HEK293T (cell line): ENCODE results near the gene BAZ2A.
"Not testable (repeated sequence)": the region's sequence is repeated elsewhere in the genome, so short reads cannot be mapped to it uniquely, and the experiment has no call there.

ENCODE experiments used
- CTCF ChIA-PET: fragments of 350-600 bp; formaldehyde crosslinking; extraction: SDS; loops from one replicate; lab custom pipeline; 2021; ENCODE audit warnings: antibody characterized with exemption, inconsistent platforms; lab: Yijun Ruan, JAX
- POLR2A ChIA-PET: fragments of 350-600 bp; formaldehyde crosslinking; extraction: SDS; loops from one replicate; lab custom pipeline; 2020; ENCODE audit warnings: antibody characterized with exemption, inconsistent platforms; lab: Yijun Ruan, JAX
- DNase-seq: peaks from one replicate; pipeline ENCODE4 v3.0.0; 2012; ENCODE audit warnings: mixed read lengths; ENCODE audit errors: extremely low spot score
- ARNT ChIP-seq: fragments of 450-650 bp; IDR thresholded peaks from 2 replicates; pipeline ENCODE4 v1.6.1; 2017; ENCODE audit warnings: mild to moderate bottlenecking
- BHLHE40 ChIP-seq: fragments of 450-650 bp; IDR thresholded peaks from 2 replicates; pipeline ENCODE4 v1.6.1; 2016; ENCODE audit warnings: mild to moderate bottlenecking, moderate library complexity, borderline replicate concordance
- CTBP1 ChIP-seq: fragments of 450-650 bp; IDR thresholded peaks from 2 replicates; pipeline ENCODE4 v1.6.1; 2016; ENCODE audit warnings: borderline replicate concordance
- ELF4 ChIP-seq: fragments of 450-650 bp; IDR thresholded peaks from 2 replicates; pipeline ENCODE4 v1.6.1; 2017; ENCODE audit warnings: antibody characterized with exemption
- FOXA1 ChIP-seq: fragments of 450-650 bp; IDR thresholded peaks from 2 replicates; pipeline ENCODE4 v1.6.1; 2016; ENCODE audit warnings: mild to moderate bottlenecking
- FOXK2 ChIP-seq: fragments of 450-650 bp; IDR thresholded peaks from 2 replicates; pipeline ENCODE4 v1.6.1; 2016; ENCODE audit warnings: mild to moderate bottlenecking
- FOXM1 ChIP-seq: fragments of 450-650 bp; IDR thresholded peaks from 2 replicates; pipeline ENCODE4 v1.6.1; 2017; ENCODE audit warnings: mild to moderate bottlenecking, borderline replicate concordance
- HDGF ChIP-seq: fragments of 450-650 bp; IDR thresholded peaks from 2 replicates; pipeline ENCODE4 v1.6.1; 2017; ENCODE audit warnings: antibody characterized with exemption, borderline replicate concordance
- L3MBTL2 ChIP-seq: fragments of 450-650 bp; conservative IDR thresholded peaks from 2 replicates; pipeline ENCODE4 v1.6.1; 2016; ENCODE audit warnings: mild to moderate bottlenecking
- LEF1 ChIP-seq: fragments of 450-650 bp; IDR thresholded peaks from 2 replicates; pipeline ENCODE4 v1.6.1; 2017; ENCODE audit warnings: mild to moderate bottlenecking, borderline replicate concordance
- NFRKB ChIP-seq: fragments of 450-650 bp; IDR thresholded peaks from 2 replicates; pipeline ENCODE4 v1.6.1; 2016; ENCODE audit warnings: mild to moderate bottlenecking, moderate library complexity
- SP1 ChIP-seq: fragments of 450-650 bp; IDR thresholded peaks from 2 replicates; pipeline ENCODE4 v1.6.1; 2017
- SUZ12 ChIP-seq: fragments of 450-650 bp; IDR thresholded peaks from 2 replicates; pipeline ENCODE4 v1.6.1; 2016; ENCODE audit warnings: mild to moderate bottlenecking
- TARDBP ChIP-seq: fragments of 450-650 bp; IDR thresholded peaks from 2 replicates; pipeline ENCODE4 v1.6.1; 2016
- ZNF384 ChIP-seq: fragments of 450-650 bp; IDR thresholded peaks from 2 replicates; pipeline ENCODE4 v1.6.1; 2016
- TF ChIP-seq, protein P1 (sequence below): fragments of 450-650 bp; IDR thresholded peaks from 2 replicates; pipeline ENCODE4 v1.6.1; 2016

BAZ2A gene

GRCh38 chr12:56668197-56668457 lies 38.0 kb upstream of the BAZ2A start:
- no peak for DNase-seq
- TF ChIP-seq NFRKB = no peak
- TF ChIP-seq, protein P1, sequence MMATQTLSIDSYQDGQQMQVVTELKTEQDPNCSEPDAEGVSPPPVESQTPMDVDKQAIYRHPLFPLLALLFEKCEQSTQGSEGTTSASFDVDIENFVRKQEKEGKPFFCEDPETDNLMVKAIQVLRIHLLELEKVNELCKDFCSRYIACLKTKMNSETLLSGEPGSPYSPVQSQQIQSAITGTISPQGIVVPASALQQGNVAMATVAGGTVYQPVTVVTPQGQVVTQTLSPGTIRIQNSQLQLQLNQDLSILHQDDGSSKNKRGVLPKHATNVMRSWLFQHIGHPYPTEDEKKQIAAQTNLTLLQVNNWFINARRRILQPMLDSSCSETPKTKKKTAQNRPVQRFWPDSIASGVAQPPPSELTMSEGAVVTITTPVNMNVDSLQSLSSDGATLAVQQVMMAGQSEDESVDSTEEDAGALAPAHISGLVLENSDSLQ = no peak
- TF ChIP-seq SP1 = no peak
- no peak for TF ChIP-seq L3MBTL2
- no peak for TF ChIP-seq ARNT
- no peak for TF ChIP-seq FOXA1
- ChIA-PET CTCF (interaction anchor here (0.6 to 1.2 kb wide), 2 partner anchors 31 to 444 kb away, joined by 3 read pairs; no protein-coding TSS in a partner anchor), POLR2A (no interaction called here)

DNA sequence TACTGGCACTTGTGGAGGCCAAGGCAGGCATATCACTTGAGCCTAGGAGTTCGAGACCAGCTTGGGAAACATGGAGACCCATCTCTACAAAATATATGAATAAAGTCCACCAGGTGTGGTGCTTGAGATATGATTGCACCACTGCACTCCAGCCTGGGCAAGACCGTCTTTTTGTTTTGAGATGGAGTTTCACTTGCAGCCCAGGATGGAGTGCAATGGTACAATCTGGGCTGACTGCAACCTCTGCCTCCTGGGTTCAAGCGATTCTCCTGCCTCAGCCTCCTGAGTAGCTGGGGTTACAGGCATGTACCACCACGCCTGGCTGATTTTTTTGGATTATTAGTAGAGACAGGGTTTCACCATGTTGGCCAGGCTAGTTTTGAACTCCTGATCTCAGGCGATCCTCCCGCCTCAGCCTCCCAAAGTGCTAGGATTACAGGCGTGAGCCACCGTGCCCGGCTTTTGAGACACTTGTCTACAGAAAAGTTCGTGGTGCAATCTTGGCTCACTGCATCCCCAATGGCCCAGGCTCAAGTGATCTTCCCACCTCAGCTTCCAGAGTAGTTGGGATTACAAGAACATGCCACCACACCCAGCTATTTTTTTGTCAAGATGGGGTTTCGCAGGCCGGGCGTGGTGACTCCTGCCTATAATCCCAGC lies 32.0 kb upstream of the BAZ2A start:
- DNase-seq = no peak
- TF ChIP-seq ZNF384 (no peak), FOXM1 (no peak), ARNT (no peak), ELF4 (no peak), L3MBTL2 (no peak), TARDBP (no peak), LEF1 (no peak), BHLHE40 (no peak), SUZ12 (no peak), FOXK2 (no peak), FOXA1 (no peak), CTBP1 (no peak), SP1 (no peak), HDGF (no peak)
- TF ChIP-seq, protein P1 = no peak
- CTCF ChIA-PET = interaction anchor here (1.5 kb wide), 1 partner anchor 24 kb away, joined by 4 read pairs; no protein-coding TSS in a partner anchor
- POLR2A ChIA-PET = interaction anchor here (1.0 to 2.7 kb wide), 4 partner anchors 16 to 64 kb away, joined by 4 to 9 read pairs (median 6); partner anchors contain the start of genes ATP5F1B, NACA and PTGES3

- DNase-seq = no peak
- POLR2A ChIA-PET = interaction anchor here (0.6 to 2.7 kb wide), 5 partner anchors 16 to 62 kb away, joined by 3 to 9 read pairs (median 5); partner anchors contain the start of genes ATP5F1B and PTGES3
- TF ChIP-seq BHLHE40 (no peak), FOXM1 (no peak), SUZ12 (no peak), FOXA1 (no peak), NFRKB (no peak), L3MBTL2 (no peak), ELF4 (no peak), HDGF (no peak)
- CTCF ChIA-PET = interaction anchor here (0.6 to 1.5 kb wide), 3 partner anchors 24 to 1982 kb away, joined by 3 to 4 read pairs (median 3); no protein-coding TSS in a partner anchor
Observed at GRCh38 chr12:56661560-56661959, 31.4 kb upstream of the BAZ2A start.

- POLR2A ChIA-PET = interaction anchor here (1.1 kb wide), 1 partner anchor 66 kb away, joined by 3 read pairs; the partner anchor contains the start of gene NACA
- DNase-seq = no peak
Observed at GRCh38 chr12:56658921-56659320, 28.8 kb upstream of the BAZ2A start.

GRCh38 chr12:56657416-56658379 lies 27.6 kb upstream of the BAZ2A start:
- DNase-seq = no peak
- TF ChIP-seq BHLHE40 = no peak
- no peak for TF ChIP-seq ARNT
- TF ChIP-seq NFRKB = no peak
- no peak for TF ChIP-seq SP1
- no peak for TF ChIP-seq CTBP1
- no peak for TF ChIP-seq FOXM1
- TF ChIP-seq, protein P1 = no peak
- ChIA-PET CTCF (interaction anchor here (1.1 kb wide), 1 partner anchor 21 kb away, joined by 5 read pairs; no protein-coding TSS in a partner anchor), POLR2A (no interaction called here)

More at GRCh38 chr12:56658921-56659320, 28.8 kb upstream of the BAZ2A start:
- TF ChIP-seq SP1 (no peak), TARDBP (no peak), L3MBTL2 (no peak), BHLHE40 (no peak), HDGF (no peak), LEF1 (no peak), NFRKB (no peak), ZNF384 (no peak), FOXK2 (no peak), CTBP1 (no peak), SUZ12 (no peak), FOXM1 (no peak), ELF4 (no peak), FOXA1 (no peak), ARNT (no peak)
- TF ChIP-seq, protein P1 = no peak
- CTCF ChIA-PET = interaction anchor here (1.1 kb wide), 1 partner anchor 22 kb away, joined by 5 read pairs; no protein-coding TSS in a partner anchor

DNA sequence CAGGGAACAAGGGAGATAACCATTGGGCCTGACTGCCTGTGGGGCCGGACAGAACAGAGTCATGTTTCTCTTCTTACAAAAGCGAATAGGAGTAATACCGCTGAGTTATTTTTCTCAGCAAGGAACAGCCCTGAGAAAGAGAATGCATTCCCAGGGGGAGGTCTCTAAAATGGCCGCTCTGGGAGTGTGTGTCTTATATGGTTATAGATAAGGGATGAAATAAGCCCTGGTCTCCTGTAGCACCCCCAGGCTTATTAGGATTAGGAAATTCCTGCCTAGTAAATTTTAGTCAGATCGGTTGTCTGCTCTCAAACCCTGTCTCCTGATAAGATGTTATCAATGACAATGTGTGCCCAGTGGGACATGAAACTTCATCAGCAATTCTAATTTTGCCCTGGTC lies 23.7 kb upstream of the BAZ2A start:
- POLR2A ChIA-PET, DNase-seq: not testable (repeated sequence)
- CTCF ChIA-PET = interaction anchor here (0.6 kb wide), 1 partner anchor 17 kb away, joined by 4 read pairs; no protein-coding TSS in a partner anchor

GRCh38 chr12:56648023-56648422 lies 17.9 kb upstream of the BAZ2A start:
- POLR2A ChIA-PET = not testable (repeated sequence)
- CTCF ChIA-PET = interaction anchor here (1.2 kb wide), 1 partner anchor 11 kb away, joined by 4 read pairs; no protein-coding TSS in a partner anchor

More at GRCh38 chr12:56648023-56648422, 17.9 kb upstream of the BAZ2A start:
- not testable (repeated sequence) for DNase-seq
